DOHH2 (cell line): ENCODE data around the gene ITLN1.
"Not testable (repeated sequence)": the region's sequence is repeated elsewhere in the genome, so short reads cannot be mapped to it uniquely, and the experiment has no call there.

ENCODE experiments used
- H3F3A ChIP-seq: fragments of 200-600 bp; sonication (generic), shearing (Covaris generic); 2 replicates; pipeline ENCODE4 v1.6.0; 2016; ENCODE audit warnings: antibody characterized with exemption, mild to moderate bottlenecking; ENCODE audit not compliant: control insufficient read depth, insufficient read depth
- H3K27ac ChIP-seq: fragments of 200-600 bp; sonication (generic); 2 replicates; pipeline ENCODE4 v1.5.1; 2014; ENCODE audit warnings: low read depth, mild to moderate bottlenecking, low read length, moderate library complexity
- H3K27me3 ChIP-seq: fragments of 200-600 bp; sonication (generic); 2 replicates; pipeline ENCODE4 v1.6.1; 2014; ENCODE audit warnings: mild to moderate bottlenecking, low read length, mixed read lengths; ENCODE audit not compliant: control insufficient read depth
- H3K36me3 ChIP-seq: fragments of 200-600 bp; sonication (generic); 2 replicates; pipeline ENCODE4 v1.6.1; 2014; ENCODE audit warnings: mild to moderate bottlenecking, low read length, moderate library complexity, mixed read lengths; ENCODE audit not compliant: control insufficient read depth
- H3K4me1 ChIP-seq: fragments of 200-600 bp; sonication (generic); 2 replicates; pipeline ENCODE4 v1.6.1; 2014; ENCODE audit warnings: mild to moderate bottlenecking, low read length, mixed read lengths; ENCODE audit not compliant: control insufficient read depth
- H3K4me2 ChIP-seq: fragments of 200-600 bp; sonication (generic); 2 replicates; pipeline ENCODE4 v1.6.0; 2014; ENCODE audit warnings: mild to moderate bottlenecking, low read length, moderate library complexity
- H3K4me3 ChIP-seq: fragments of 200-600 bp; sonication (generic); 2 replicates; pipeline ENCODE4 v1.5.1; 2014; ENCODE audit warnings: mild to moderate bottlenecking, low read length, mixed read lengths
- H3K79me2 ChIP-seq: fragments of 200-600 bp; sonication (generic); 2 replicates; pipeline ENCODE4 v1.6.1; 2014; ENCODE audit warnings: mild to moderate bottlenecking, low read length, mixed read lengths; ENCODE audit not compliant: control insufficient read depth
- H3K9me2 ChIP-seq: fragments of 200-600 bp; sonication (generic); replicated peaks from 2 replicates; pipeline ENCODE4 v1.6.1; 2014; ENCODE audit warnings: mild to moderate bottlenecking, low read length, mixed read lengths; ENCODE audit not compliant: control insufficient read depth
- H3K9me3 ChIP-seq: fragments of 200-600 bp; sonication (generic); 2 replicates; pipeline ENCODE4 v1.6.1; 2014; ENCODE audit warnings: antibody characterized with exemption, low read length, mixed read lengths; ENCODE audit not compliant: control insufficient read depth, insufficient read depth
- H4K20me1 ChIP-seq: fragments of 200-600 bp; sonication (generic); 2 replicates; pipeline ENCODE4 v1.6.0; 2014; ENCODE audit warnings: low read depth, mild to moderate bottlenecking, antibody characterized with exemption, low read length, moderate library complexity; ENCODE audit not compliant: control insufficient read depth, insufficient read depth
- CTCF ChIP-seq: fragments of 200-600 bp; sonication (generic); IDR thresholded peaks from one replicate; pipeline ENCODE4 v1.5.1; 2014; ENCODE audit warnings: antibody characterized with exemption, mild to moderate bottlenecking, low read depth, low read length; ENCODE audit not compliant: poor library complexity, severe bottlenecking
- EZH2phosphoT487 ChIP-seq: fragments of 200-600 bp; sonication (generic); IDR thresholded peaks from 2 replicates; pipeline ENCODE4 v1.6.1; 2017; ENCODE audit warnings: borderline replicate concordance, mild to moderate bottlenecking, antibody characterized with exemption, low read length, moderate library complexity, mixed read lengths

ITLN1 gene

GRCh38 chr1:160885042-160885441 is at the start of gene ITLN1:
Gene ITLN1, minus strand, starts transcription at chr1:160885180. Its CDS starts 303 bp downstream, at chr1:160884877.
- TF ChIP-seq CTCF: no peak
- no peak for TF ChIP-seq EZH2phosphoT487
- no peaks in the 10 kb centered on the region; the same call in 1 of the 2 replicates for H3K27me3 ChIP-seq
- no peak within 1 kb of the TSS for H3K4me3 ChIP-seq
- H3K79me2 ChIP-seq: no peaks in the 10 kb centered on the region
- H3K9me2 ChIP-seq: no peaks in the 10 kb centered on the region
- H3K4me2 ChIP-seq: no peak within 1 kb of the TSS
- no peaks in the 10 kb centered on the region for H3K9me3 ChIP-seq
- no peak within 1 kb of the TSS for H3K27ac ChIP-seq
- H4K20me1 ChIP-seq: no peaks in the 10 kb centered on the region
- H3K4me1 ChIP-seq: no peaks in the 10 kb centered on the region
- no peaks in the 10 kb centered on the region for H3F3A ChIP-seq
- H3K36me3 ChIP-seq: no peaks in the 10 kb centered on the region

- not testable (repeated sequence) for H3K36me3 ChIP-seq, H3K79me2 ChIP-seq, H3K4me3 ChIP-seq, H3K27ac ChIP-seq, H3F3A ChIP-seq, H3K9me2 ChIP-seq, H4K20me1 ChIP-seq, H3K4me2 ChIP-seq, H3K27me3 ChIP-seq, H3K4me1 ChIP-seq, H3K9me3 ChIP-seq
These were observed 48.3 kb upstream of the ITLN1 start for GRCh38 chr1:160933305-160933704.

GRCh38 chr1:160925652-160926244 is 40.8 kb upstream of the ITLN1 start:
- no peaks in the 10 kb centered on the region for H4K20me1 ChIP-seq
- no peaks in the 10 kb centered on the region for H3F3A ChIP-seq
- no peaks in the 10 kb centered on the region for H3K36me3 ChIP-seq
- TF ChIP-seq EZH2phosphoT487 (no peak), CTCF (no peak)
- no peaks in the 10 kb centered on the region for H3K4me1 ChIP-seq
- H3K9me2 ChIP-seq: no peaks in the 10 kb centered on the region
- H3K4me3 ChIP-seq: no peak overlapping the region
- peaks cover 8% of the 10 kb centered on the region; the same call in 1 of the 2 replicates for H3K9me3 ChIP-seq
- 0 out of 2 replicates have a peak, but pooled peaks cover 3% of the 10 kb centered on the region for H3K27me3 ChIP-seq
- no peaks in the 10 kb centered on the region for H3K79me2 ChIP-seq
- H3K4me2 ChIP-seq: no peak overlapping the region
- H3K27ac ChIP-seq: no peak overlapping the region

- TF ChIP-seq CTCF (no peak), EZH2phosphoT487 (no peak)
These were observed 40.0 kb upstream of the ITLN1 start for GRCh38 chr1:160924791-160925651.

More at GRCh38 chr1:160924791-160925651, 40.0 kb upstream of the ITLN1 start:
- Histone ChIP-seq H3K27ac (no peak overlapping the region), H3K9me3 (peaks cover 8% of the 10 kb centered on the region; the same call in 1 of the 2 replicates), H3K36me3 (no peaks in the 10 kb centered on the region), H4K20me1 (no peaks in the 10 kb centered on the region), H3K4me3 (no peak overlapping the region), H3K27me3 (peaks cover under 1% of the 10 kb centered on the region), H3K4me2 (no peak overlapping the region), H3K79me2 (no peaks in the 10 kb centered on the region), H3F3A (no peaks in the 10 kb centered on the region), H3K9me2 (no peaks in the 10 kb centered on the region), H3K4me1 (no peaks in the 10 kb centered on the region)
